ENCODE data around the gene SSBP2. TPM values are rescaled to one million over a fixed set of nuclear protein-coding genes. Genes with fewer than 3 reads are reported as not detected.
A peak's percentile ranks its signal among the peaks of the same experiment; 100 is the strongest.

SSBP2 gene
- total RNA-seq, 4 donors from 2014 or later = 17.1 to 80.3 (median 24.2) TPM

- Histone ChIP-seq H3K4me3 (no peak overlapping the region), H3K27ac (peak overlapping the region in 2 of 4 donors; percentile 38 to 47), H3K36me3 (peaks cover 0 to 8% (median 0%) of the 10 kb centered on the region in 3 donors), H3K4me1 (peaks cover 4 to 49% (median 7%) of the 10 kb centered on the region in 3 donors), H3K9me3 (no peaks in the 10 kb centered on the region), H3K27me3 (no peaks in the 10 kb centered on the region)
- TF ChIP-seq CTCF (IDR thresholded peaks at IDR 0.05) (peak in 5 of 6 experiments; percentile 38 to 65 (median 53)), POLR2A (IDR thresholded peaks at IDR 0.05) (no peak)
- no peak for DNase-seq
- WGBS, 2 donors = 0 to 2% methylated on average over 2 of the region's 2 CpGs
- intact Hi-C loops (cut with DNase I) = loop anchor here (10.0 kb wide), 2 partner anchors 319 to 739 kb away; no protein-coding TSS in a partner anchor
Measured at GRCh38 chr5:81425569-81425968, 325.3 kb downstream of the SSBP2 start.

- intact Hi-C loops (cut with DNase I) = loop anchor here (10.0 kb wide), 2 partner anchors 320 to 740 kb away; no protein-coding TSS in a partner anchor
Measured at GRCh38 chr5:81424728-81425127, 326.2 kb downstream of the SSBP2 start.

GRCh38 chr5:81422671-81423070, 328.2 kb downstream of the SSBP2 start:
- peak overlapping the region in 2 of 4 donors; percentile 21 to 39 for H3K27ac ChIP-seq
- H3K27me3 ChIP-seq = no peaks in the 10 kb centered on the region
- H3K4me3 ChIP-seq = no peak overlapping the region
- no peak for DNase-seq
- 56 to 57% methylated on average over 2 of the region's 2 CpGs for WGBS, 2 donors
- H3K4me1 ChIP-seq = peaks cover 4 to 56% (median 7%) of the 10 kb centered on the region in 3 donors
- peaks cover 0 to 23% (median 0%) of the 10 kb centered on the region in 3 donors for H3K36me3 ChIP-seq
- intact Hi-C loops (cut with DNase I) = loop anchor here (10.0 kb wide), 2 partner anchors 322 to 742 kb away; no protein-coding TSS in a partner anchor
- no peaks in the 10 kb centered on the region for H3K9me3 ChIP-seq
- no peak for TF ChIP-seq CTCF (IDR thresholded peaks at IDR 0.05)
- no peak for TF ChIP-seq POLR2A (IDR thresholded peaks at IDR 0.05)

More at GRCh38 chr5:81424728-81425127, 326.2 kb downstream of the SSBP2 start:
- no peaks in the 10 kb centered on the region for H3K27me3 ChIP-seq
- peaks cover 4 to 56% (median 7%) of the 10 kb centered on the region in 3 donors for H3K4me1 ChIP-seq
- H3K9me3 ChIP-seq = no peaks in the 10 kb centered on the region
- TF ChIP-seq CTCF (IDR thresholded peaks at IDR 0.05) (no peak), POLR2A (IDR thresholded peaks at IDR 0.05) (no peak)
- WGBS, 2 donors = 91 to 96% methylated on average over 1 of the region's 1 CpG
- no peak overlapping the region for H3K27ac ChIP-seq
- H3K36me3 ChIP-seq = peaks cover 0 to 14% (median 0%) of the 10 kb centered on the region in 3 donors
- no peak for DNase-seq
- no peak overlapping the region for H3K4me3 ChIP-seq

- DNase-seq = no peak
Measured at GRCh38 chr5:81420039-81420667, 330.7 kb downstream of the SSBP2 start.

More at GRCh38 chr5:81420039-81420667, 330.7 kb downstream of the SSBP2 start:
- whole genome bisulfite sequencing, 2 donors = 15 to 26% methylated on average over 6 of the region's 6 CpGs
- peak overlapping the region in 1 of 4 donors; percentile 1 for H3K27ac ChIP-seq
- H3K27me3 ChIP-seq = no peaks in the 10 kb centered on the region
- peaks cover 0 to 33% (median 0%) of the 10 kb centered on the region in 3 donors for H3K36me3 ChIP-seq
- TF ChIP-seq CTCF (IDR thresholded peaks at IDR 0.05) (no peak), POLR2A (IDR thresholded peaks at IDR 0.05) (no peak)
- H3K4me1 ChIP-seq = peaks cover 4 to 40% (median 7%) of the 10 kb centered on the region in 3 donors
- intact Hi-C loops (cut with DNase I) = loop anchor here (10.0 kb wide), 2 partner anchors 325 to 745 kb away; no protein-coding TSS in a partner anchor
- H3K4me3 ChIP-seq = no peak overlapping the region
- no peaks in the 10 kb centered on the region for H3K9me3 ChIP-seq

Measured in esophagus squamous epithelium (tissue), 5 donors.